GM19025 (cell line): Measurements from ENCODE around the gene SCN2B.

ENCODE experiments used
- ATAC-seq: cut with Tn5 transposase; IDR thresholded peaks from one replicate; pipeline ENCODE4 v1.9.1; 2021; ENCODE audit warnings: mild to moderate bottlenecking, low read depth, moderate library complexity; ENCODE audit not compliant: unreplicated experiment

SCN2B gene

DNA sequence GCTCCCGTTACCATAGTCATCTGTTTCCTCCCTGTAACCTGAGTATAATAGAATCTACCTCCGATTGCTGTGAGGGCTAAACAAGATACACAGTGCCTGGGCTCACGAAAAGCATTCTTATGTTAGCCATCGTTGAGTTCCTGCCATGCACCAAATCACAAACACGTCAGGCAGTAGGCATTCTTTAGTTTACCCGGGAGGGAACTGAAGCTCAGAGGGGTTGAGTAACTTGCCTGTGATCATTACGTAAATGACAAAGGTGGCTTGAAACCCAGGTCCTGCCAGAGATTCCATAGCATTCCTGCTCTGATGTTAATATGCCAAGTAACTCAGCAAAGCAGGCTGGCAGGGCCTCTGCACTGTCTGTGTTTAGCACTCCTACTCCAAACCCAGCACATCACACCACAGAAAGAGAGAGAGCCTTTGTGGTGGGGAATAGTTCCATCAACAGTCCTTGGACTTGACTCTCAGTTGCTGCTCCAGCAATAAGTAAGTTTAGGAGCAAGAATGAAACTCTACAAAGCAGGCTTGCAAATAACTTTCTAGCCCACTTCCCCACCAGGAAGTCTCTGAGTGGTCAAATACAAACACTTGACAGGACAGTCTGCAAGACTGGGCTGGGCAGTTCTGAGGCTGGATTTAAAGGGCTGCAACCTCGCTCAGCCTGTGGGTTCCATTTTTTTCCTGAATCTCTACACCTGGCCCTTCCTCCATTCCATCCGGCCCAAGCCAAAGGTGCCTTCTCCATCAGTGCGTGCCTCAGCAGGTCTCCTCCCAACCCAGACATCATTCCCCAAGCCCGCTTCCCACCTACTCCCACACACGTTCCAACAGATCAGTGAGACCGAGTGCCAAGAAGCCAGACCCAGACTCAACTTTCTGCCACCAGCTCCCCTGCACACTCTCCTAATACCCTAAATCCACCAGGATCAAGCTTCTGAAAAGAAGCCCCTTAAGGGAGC lies 1.1 kb downstream of the SCN2B start:
- no peak for ATAC-seq

DNA sequence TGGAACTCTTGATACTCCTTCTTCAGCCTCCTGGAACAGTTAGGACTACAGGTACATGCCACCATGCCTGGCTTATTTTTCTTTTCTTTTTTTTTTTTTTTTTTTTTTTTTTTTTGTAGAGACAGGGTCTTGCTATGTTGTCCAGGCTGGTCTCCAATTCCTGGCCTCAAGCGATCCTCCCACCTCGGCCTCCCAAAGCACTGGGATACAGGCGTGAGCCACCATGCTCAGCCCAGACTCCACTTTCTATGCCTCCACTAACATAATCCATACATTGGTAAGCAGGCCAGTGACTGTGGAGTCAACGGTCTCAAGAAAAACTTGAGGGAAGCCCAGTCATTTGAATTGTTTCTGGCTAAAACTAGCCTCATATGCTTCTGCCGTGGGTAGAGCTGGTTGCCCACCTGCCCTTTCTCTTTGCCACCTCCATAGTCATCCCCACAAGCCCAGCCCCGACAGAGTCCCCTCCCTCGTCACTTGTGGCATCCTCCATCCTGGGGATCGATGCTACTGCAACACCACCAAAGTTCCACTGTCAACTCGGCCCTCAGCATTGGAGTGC lies 2.4 kb downstream of the SCN2B start:
- ATAC-seq = no peak

DNA sequence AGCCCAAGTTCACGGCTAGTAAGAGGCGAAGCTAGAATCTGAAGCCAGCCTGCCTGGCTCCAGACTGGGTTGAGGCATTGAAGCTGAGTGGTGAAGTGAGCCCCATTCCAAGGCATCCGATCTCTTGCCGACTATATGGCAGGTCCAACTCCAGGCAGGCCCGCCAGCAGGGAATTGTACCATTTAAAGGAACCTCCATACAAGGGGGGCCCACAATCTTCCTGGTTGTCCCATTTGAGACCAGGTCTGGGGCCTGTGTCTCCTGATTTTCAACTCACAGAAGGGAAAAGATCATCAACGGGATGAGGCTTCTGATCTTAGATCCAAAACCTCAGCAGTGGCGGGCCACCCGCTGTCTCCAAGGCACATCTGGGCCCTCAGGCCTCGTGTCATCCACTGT lies 4.1 kb downstream of the SCN2B start:
- no peak for ATAC-seq

DNA sequence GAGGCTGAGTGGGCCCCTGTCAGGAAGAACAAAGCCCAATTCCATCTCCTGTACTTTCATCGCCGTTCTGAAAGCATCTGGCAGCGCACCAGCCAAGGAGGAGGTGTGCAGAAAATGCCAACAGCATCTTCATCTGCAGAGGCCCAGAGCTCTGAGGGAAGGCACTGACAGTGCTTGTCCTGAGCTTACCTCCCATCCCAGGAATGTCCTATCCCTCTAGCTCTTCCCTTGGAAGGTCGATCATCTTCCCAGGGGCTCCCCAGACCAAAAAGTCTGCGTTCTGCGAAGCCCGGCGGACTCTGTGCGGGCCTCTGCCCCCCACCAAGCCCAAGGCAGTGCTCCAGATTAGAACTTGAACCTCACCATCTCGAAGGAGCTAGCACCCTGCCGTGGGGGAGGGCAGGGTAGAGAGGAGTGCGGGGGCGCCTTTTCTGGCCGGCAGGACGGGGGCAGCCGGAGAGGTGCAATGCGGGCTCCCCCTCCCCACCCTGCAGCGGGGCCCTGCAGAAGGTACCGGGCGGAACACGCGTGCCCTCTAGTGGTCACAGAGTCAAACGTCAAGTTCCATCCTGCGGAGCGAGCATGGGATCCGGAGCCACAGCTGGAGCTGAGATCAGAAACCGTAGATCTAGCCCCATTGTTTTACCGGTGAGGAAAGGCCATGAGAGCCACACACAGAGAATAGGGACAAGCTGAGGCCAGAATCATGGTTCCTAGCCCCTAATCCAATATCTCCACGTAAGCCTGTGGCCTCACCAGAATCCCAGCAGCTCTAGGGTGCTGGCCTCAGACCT lies 5.0 kb downstream of the SCN2B start:
- ATAC-seq = no peak

DNA sequence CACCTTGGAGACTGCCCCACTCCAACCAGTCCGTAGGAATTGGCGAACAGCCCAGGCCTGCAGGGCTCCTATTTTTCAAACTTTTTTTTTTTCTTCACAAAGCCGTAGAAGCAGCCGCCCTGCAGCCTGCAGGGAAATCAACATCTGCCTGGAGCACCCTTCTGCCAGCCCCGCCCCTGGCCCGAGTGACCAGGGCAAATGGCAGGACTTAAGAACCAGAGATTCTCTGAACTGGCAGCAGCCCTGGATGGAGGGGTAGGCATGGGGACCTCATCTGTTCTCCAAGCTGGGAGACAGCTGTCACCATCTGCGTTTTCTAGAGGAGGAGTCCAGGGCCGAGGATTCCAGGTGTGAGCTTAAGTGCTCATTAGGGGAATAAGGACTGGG lies 5.6 kb downstream of the SCN2B start:
- no peak for ATAC-seq

GRCh38 chr11:118170231-118170630 lies 6.2 kb downstream of the SCN2B start:
- ATAC-seq = no peak

DNA sequence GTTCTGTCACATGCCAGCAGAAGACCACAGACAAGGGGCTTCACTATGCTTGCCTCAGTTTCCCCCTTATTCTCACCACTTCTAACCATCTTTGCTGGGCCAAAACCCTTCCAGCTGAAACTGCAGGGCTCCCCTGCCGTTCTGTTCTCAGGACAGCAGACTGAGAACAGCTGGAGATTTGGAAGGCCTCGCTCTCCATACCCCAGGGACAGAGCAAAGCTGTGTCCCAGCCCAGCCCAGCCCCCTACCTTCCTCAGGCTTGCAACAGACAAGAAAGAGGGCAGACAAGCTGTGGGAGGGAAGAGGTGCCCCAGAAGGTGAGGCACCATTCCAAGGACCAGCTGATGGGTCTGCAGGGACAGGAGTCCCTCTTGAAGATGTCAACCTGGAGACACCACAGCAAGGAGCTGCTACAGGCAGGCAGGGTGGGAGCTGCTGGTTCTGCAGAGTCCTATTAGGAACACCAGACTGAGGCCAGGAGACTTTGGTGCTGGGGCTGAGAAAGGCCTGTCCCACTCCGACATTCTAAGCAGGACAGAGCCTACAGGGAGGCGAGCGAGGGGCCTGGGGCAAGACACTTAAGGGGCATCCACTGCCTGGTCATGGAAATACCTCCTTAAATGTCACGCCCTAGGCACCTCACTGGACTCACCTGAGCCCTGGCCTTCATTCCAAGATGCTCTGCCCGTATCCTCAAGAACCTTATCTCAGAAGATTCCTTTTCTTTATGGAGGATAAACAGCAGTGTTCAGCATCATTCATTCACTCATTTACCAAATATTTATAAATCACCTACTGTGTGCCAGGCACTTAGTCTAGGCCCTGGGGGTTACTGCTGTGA lies 6.9 kb downstream of the SCN2B start:
- ATAC-seq = no peak

DNA sequence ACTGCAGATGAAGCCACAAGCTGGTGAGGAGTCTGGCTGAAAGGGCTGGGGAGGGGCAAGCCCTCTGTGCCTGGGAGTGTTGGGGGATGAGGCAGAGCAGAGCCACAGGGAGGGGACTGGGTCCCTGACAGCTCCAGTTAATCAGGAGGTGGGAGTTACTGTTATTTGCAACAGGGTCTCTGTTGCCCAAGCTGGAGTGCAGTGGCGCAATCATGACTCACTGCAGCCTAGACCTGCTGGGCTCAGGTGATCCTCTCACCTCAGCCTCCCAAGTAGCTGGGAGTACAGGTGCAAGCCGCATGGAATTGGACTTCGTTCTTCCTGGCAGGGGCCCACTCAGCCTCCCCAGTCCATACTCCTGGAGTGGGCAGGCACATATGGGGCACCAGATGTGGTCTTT lies 7.7 kb downstream of the SCN2B start:
- ATAC-seq = no peak

DNA sequence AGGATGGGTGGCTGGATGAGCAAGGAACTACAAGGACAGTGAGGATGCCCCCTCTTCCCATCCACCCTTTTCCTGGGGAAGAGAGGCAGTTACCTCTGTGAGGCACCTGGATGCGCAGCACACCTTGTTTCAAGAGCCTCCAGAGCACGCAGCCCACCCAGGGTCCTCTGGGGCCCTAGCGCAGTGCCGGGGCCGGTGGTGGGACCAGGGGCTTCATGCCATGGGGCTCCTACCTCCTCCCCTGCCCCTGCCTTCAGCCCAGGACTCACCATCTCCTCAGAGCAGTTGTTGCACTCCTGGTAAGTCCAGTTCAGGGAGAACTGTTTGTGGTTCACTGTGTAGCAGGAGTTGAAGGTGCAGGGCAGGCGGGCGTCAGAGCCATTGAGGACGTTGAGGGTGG lies 8.1 kb downstream of the SCN2B start:
- ATAC-seq = no peak

GRCh38 chr11:118167906-118168305 lies 8.5 kb downstream of the SCN2B start:
- no peak for ATAC-seq

GRCh38 chr11:118167253-118167652 lies 9.2 kb downstream of the SCN2B start:
- ATAC-seq = no peak

DNA sequence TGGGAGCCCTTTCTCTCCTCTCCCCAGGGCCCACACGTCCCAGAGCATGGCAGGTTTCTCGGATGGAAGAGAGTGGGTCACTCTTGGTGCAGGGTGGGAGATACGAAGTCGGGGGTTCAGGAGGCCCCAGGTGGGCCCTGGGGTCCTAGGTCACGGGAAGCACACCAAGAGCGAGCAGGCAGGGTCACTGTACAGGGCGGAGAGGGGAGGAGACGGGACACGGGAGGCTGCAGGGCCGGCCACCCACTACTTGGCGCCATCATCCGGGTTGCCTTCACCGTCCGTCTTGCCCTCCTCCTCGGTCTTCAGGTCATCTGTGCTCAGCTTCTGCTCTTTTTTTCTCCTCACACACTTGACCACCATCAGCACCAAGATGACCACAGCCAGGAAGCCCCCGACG lies 9.8 kb downstream of the SCN2B start:
- no peak for ATAC-seq

GRCh38 chr11:118164885-118165284 lies 11.6 kb downstream of the SCN2B start:
- ATAC-seq = no peak

DNA sequence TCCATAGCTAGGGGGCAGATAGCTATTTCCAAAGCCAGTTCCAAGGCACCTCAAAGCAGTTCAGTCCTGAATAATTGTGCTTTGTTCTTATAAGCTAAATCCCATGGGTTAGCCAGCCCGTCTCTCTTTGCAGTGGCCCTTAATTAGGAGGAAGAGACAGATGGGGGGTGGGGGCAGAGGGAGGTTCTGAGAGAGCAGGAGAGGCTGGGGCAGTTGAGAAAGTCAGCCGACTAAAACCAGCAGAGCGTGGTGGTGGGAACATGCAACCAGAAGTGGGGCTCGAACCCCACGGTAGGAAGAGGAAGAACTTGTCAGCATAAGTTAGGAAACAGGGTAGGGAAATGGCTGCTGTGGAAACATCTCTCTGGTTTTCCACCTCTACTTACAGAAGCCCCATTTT lies 12.9 kb downstream of the SCN2B start:
- ATAC-seq = no peak

GRCh38 chr11:118162846-118163245 lies 13.6 kb downstream of the SCN2B start:
- no peak for ATAC-seq

DNA sequence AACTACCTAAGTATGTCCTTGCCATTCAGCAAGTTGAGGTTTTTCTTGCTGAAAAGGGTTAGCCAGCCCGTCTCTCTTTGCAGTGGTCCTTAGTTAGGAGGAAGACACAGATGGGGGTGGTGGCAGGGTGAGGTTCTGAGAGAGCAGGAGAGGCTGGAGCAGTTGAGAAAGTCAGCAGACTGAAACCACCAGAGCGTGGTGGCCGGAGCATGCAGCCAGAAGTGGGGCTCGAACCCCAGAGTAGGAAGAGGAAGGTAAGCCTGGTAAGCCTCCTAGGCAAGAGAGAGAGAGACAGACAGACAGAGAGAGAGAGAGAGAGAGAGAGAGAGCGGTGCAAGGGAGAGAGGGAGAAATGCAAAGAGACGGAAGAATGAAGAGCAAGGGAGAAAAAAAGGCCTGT lies 14.7 kb downstream of the SCN2B start:
- ATAC-seq = no peak

GRCh38 chr11:118157186-118157895 lies 19.1 kb downstream of the SCN2B start:
- ATAC-seq = no peak

- no peak for ATAC-seq
Measured at GRCh38 chr11:118156531-118157185, 19.8 kb downstream of the SCN2B start.

DNA sequence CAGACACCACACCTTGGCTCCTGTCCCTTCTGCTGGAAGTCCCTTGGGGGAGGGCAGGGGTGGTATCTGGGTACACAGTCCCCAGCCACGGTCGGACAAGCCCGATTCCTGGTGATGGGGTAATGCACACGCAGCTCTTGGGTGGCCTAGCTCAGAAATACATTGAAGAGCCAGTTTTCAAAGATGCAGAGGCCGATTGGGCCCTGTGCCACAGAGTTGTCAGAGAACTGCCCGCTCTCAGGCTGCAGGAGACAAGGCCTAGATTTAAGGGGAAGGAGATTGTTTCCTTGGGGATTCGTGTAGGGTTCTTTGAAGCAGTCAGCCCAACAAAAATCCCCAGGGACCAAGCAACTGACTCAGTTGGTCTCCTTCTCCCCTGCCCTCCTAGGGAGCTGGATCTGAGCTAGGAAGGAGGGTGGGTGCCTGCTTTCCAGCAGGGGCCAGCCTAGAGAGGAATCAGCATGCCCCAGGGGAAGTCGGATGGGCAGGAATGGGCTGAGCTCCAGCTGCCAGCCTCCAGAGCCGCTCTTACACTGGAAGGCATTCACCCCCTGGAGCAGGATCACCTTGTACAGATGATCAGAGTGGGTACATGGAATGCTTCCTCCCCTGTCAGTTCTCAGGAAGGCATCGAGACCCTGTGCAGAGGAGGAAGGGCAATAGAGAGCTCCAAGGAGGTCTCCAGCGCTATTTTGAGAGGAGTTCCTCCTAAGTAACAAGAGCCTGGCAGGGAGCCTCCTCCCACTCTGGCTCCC lies 20.5 kb downstream of the SCN2B start:
- no peak for ATAC-seq
